Limb (tissue), 2 donors: Measurements from ENCODE around the gene SLC6A11.

Source experiments
- DNase-seq, 2 donors: peaks; one replicate each; pipeline ENCODE4 v3.0.0-alpha.2; 2016; ENCODE audit errors: extremely low spot score in 2 of 2

SLC6A11 gene

DNA sequence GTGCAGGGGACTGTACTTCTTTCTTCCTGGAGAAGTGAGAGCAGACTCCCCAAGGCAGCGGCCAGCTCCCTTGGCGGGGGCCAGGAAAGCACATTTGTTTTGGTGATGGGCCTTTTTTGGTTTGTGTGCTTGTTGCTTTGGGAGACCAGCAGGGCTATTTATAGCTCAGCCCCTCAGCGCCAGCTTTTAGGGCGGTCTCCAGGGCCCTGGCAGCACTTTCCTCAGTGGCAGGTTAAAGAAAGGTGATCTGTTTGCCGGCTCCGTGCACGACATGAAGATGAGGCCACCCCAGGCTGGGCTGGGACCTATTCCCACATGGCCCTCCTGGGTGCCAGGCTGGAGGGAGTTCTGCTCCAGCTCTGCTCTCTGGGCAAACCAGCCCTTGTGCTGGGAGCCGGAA, 21.8 kb downstream of the SLC6A11 start:
- DNase-seq = no peak

DNA sequence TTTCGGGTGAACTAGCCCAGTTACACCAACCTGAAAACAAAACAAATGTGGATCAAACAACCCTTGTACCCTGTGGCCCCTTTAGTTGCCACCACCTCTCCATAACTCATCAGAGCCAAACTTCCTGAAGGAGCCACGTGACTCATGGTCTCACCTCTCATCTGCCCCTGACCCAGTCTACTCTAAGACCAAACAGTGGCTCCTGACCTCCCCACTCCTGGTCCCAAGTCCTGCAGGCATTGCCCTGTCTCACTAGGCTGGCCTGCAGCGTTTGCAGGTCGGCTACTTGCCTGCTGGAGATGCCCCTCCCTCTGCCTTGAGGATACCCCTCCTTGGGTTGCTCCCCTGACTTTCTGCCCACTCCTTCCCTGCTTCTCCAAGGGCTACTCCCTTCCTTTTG, 23.1 kb downstream of the SLC6A11 start:
- DNase-seq = no peak

- no peak for DNase-seq
Measured at GRCh38 chr3:10841100-10841499, 25.1 kb downstream of the SLC6A11 start.

DNA sequence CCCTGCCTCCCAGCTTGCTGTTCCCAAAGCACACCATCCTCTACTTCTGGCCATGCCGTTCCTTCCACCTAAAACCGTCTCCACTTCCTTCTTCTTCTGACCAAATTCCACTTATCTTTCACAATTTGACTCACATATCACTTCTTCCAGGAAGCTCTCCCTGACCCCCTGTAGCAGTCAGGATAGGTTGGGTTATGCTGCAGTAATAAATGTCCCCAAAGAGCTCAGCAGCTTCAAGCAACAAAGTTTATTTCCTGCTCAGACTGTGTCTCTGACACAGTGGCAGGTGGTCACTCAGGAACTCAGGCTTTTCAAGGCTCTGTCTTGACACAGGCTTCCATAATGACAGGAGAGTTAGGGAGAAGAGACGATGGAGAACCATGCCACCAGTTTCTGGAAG, 27.4 kb downstream of the SLC6A11 start:
- no peak for DNase-seq

GRCh38 chr3:10845001-10845761, 29.2 kb downstream of the SLC6A11 start:
- no peak for DNase-seq

DNA sequence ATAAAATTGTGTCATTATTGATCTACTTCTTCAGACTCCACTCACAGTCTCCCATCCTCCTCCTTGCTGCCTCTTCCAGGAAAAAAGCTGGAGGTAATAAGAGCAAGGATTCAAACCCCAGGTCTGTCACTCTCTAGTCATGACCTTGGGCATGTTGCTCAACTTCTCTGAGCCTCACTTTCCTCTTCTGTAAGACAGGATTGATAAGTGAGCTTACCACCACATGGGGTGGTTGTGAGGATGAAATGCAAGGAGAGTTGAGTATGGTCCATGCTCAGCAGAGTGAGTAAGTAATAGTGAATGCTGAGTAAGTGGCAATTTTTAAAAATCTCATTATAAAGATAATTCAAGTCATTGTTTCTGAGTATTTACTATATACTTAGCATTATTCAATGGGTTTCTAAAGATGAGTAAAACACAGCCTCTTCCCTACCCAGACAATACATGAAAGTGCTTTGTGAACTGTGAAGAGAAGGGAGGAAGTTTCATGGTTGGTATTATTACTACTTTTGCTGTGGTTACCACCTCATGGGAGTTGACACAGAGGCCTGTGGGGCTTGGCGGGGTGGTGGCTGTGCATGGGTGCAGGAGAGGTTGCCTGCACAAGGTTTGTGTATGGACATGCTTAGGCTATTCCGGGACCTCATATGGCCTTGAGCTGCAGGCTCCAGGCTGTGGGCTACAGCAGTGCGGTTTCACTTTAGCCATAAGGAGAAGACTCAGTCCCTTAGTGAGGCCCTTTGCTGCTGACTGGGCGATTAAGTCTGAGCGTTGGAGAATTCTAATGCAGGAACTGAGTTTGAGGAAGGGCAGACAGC, 30.0 kb downstream of the SLC6A11 start:
- DNase-seq = no peak

GRCh38 chr3:10846657-10846975, 30.6 kb downstream of the SLC6A11 start:
- no peak for DNase-seq

DNA sequence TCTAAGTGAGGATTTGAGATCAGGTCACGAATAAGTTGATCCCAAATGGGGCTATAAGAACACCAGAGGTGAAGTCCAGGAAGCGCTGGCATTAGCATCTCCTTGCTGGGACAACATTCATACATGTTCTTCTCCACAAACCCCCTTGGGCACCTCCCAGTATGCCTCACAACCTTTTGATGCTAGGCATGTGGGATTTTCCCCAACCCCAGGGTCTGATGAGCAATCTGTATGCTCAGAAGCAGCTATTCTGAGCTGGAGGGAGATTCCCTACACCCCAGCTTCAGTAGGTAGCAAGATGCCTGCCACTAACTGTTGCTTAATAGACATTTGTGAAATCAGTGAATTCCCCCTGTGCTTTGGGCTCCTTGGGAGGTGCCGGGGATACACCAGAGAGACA, 32.2 kb downstream of the SLC6A11 start:
- DNase-seq = no peak

DNA sequence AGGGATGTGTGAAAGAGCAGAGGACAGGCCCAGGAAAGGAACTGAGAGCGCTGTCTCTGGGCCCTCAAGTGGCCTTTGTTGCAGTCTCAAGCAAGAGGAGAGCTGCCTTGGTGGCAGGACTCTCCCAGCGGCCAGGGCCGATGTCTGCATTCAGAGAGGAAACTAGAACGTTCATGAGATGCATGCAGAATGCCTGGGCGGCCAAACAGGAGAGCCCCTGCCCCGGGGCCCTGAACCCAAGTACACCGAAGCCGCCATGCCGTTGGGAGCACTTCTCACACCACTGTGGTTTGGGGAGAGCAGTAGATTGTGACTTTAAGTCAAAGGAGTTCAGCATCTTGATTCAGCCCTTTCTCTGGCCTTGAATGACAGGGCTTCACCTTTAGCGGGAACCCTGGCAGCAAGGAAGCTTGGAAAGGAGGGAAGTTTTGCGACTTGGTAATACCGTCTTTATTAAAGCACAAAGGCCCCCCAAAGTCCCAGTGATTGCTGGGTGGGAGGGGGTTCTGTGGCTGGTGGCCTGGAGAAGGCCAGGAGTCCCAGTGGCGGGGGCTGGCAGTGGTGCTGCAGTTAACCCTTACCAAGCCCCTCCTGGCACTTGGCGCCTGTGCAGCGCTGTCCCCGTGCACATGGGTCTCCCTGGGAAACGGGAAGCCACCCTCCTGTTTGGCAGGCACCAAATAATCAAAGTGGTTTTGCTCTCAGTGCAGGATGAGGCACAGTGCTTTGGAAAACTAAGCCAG, 36.2 kb downstream of the SLC6A11 start:
- no peak for DNase-seq

DNA sequence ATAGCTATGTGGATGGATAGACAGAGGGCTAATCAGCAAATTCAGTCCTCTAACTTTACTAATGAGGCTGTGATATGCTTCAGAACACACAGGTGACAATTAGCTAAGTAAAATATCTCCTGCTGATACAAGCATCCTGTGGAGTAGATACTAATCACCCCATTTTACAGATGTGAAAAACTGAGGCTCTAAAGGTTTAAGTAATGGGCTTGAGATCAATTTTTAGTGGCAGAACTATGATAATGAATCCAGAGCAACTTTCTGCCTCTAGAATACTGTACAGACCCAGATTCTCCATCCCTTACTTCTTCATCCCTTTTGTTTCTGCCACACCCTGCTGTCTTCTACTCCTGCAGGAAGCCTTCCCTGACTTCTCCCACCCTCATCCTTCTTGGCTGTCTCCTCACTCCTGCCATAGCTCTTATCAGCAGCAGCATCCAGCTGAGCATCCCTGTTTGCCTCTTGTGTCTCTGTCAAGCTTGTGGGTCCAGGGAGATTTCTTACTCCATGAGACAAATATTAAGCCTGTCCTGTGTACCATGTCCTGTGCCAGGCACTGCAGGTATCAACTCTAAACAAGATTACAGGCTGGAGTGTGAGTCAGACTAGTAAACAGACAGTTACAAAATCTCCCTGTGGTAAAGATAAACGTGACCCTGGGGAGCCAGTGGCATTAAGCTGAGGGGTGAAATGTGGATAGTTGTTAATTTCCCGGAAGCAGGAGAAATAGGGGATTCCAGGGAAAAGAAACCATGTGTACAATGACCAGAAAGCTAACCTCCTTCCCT, 39.2 kb downstream of the SLC6A11 start:
- DNase-seq = no peak

- DNase-seq = no peak
Measured at GRCh38 chr3:10855871-10856662, 40.0 kb downstream of the SLC6A11 start.

GRCh38 chr3:10857235-10857634, 41.2 kb downstream of the SLC6A11 start:
- DNase-seq = no peak

- no peak for DNase-seq
Measured at GRCh38 chr3:10858091-10858490, 42.1 kb downstream of the SLC6A11 start.

- DNase-seq = peak; percentile 6 to 53
Measured at GRCh38 chr3:10867384-10867783, 51.4 kb downstream of the SLC6A11 start.

DNA sequence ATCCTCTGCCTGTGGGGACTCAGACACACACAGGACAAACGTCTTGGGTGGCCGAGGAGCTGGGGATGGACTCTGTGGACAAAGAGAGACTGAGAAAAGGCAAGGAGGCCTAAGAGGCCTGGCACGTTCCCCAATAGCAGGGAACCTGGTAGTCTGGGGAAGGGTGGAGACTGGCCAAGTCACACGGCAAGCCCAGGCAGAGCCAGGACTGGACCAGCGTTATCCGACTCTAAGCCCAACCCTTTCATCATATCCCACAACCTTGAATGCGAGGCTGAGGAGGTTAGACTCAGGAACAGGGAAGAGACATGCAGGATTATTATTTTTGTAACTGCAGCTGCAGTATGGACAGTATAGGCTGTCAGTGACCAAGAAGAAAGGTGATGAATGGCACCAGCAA, 53.4 kb downstream of the SLC6A11 start:
- no peak for DNase-seq

- no peak for DNase-seq
Measured at GRCh38 chr3:10870296-10870695, 54.3 kb downstream of the SLC6A11 start.

DNA sequence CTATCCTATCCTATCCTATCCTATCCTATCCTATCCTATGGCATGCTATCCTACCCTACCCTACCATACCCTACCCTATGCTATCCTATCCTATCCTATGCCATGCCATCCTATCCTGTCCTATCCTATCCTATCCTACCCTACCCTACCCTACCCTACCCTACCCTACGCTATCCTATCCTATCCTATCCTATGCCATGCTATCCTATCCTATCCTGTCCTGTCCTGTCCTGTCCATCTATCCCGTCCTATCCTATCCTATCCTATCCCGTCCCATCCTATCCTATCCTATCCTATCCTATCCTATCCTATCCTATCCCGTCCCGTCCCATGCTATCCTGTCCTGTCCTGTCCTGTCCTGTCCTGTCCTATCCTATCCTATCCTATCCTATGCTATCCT, 57.4 kb downstream of the SLC6A11 start:
- DNase-seq = no peak

DNA sequence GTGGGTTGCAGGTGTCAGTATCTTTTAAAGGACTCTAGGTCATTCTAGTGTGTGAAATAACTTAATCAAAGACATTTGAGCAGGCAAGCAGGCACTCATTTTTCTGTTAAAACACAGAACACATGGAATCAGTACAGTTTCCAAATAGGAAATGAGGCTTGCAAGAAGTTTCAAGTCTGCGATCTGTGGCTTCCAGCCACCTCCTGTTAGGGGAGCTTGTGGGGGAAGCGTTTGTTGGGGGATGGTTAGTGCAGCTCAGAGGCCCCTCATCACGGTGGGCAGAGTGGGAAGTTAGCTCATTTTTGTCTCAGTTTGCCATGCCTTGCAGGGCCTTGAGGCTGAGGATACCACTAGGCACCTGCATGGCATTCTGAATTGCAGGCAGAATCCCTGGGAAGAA, 59.9 kb downstream of the SLC6A11 start:
- DNase-seq = no peak

DNA sequence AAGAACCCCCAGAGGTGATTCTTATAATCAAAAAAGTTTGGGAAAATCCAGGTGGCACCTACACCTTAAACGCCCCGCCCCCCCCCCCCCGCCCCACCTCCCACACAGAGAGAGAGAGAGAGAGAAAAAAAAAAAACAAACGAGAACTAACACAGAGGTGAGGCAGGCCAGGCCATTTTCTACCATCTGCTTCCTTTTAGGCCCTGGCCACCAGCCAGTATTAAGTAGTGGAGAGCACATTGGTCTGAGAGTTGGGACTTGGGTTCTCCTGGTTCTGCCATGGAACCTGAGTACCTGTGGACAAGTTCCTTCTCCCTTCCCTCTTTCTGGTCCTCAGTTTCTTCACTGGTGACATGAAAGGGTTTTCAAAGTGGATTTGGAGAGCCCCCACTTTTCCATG, 60.6 kb downstream of the SLC6A11 start:
- no peak for DNase-seq

DNA sequence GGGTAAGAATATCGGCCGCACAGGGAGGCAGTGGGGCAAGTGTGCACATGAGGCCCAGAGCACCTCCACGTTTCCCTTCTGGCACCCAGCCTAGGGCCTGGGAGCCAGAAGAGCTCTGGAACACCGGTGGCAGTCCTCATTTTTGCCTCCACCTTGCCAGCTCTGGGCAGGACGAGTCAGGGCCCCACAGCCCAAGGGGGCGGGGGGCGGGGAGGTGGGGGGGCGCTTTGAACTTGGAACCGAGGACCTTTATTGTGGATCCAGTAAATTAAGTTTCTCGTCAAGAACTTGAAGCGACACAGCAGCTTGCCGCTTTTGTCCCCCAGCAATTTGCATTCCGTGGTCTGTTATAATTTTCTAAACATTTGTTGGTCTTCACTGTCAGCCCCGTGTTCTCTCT, 66.8 kb downstream of the SLC6A11 start:
- DNase-seq = no peak
